GM21526 (cell line): ENCODE data around the gene SCO2.

ENCODE experiments used
- ATAC-seq: cut with Tn5 transposase; IDR thresholded peaks from one replicate; pipeline ENCODE4 v1.9.1; 2021; ENCODE audit warnings: moderate library complexity; ENCODE audit not compliant: unreplicated experiment, low FRiP score

The SCO2 gene

DNA sequence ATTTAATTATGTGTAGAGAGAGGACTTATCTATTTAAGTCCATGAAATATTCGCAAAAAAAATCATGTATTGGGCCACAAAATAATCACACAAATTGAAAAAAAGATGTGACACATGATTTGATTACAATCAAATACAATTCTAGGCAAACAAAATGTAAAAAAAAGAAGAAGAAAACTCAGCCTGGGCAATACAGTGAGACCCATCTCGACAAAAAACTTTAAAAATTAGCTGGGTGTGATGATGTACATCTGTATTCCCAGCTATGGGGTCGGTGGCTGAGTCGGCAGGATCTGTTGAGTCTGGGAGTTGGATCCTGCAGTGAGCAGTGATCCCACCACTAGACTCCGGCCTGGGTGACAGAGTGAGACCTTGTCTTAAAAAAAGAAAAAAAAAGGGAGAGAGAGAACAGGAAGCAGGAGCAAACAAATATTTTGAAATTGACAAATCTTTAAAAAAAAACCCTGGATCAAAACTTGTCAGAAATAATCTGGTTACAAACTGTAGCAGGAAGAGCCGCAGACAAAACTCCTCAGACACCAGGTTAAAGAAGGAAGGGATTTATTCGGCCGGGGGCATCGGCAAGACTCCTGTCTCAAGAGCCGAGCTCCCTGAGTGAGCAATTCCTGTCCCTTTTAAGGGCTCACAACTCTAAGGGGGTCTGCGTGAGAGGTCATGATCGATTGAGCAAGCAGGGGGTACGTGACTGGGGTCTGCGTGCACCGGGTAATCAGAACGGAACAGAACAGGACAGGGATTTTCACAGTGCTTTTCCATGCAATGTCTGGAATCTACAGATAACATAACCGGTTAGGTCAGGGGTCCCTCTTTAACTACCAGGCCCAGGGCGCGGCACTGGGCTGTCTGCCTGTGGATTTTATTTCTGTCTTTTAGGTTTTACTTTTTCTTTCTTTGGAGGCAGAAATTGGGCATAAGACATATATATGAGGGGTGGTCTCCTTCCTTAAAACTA is 7.7 kb upstream of the SCO2 start:
- ATAC-seq: no peak

GRCh38 chr22:50531962-50532674 is 6.7 kb upstream of the SCO2 start:
- no peak for ATAC-seq

DNA sequence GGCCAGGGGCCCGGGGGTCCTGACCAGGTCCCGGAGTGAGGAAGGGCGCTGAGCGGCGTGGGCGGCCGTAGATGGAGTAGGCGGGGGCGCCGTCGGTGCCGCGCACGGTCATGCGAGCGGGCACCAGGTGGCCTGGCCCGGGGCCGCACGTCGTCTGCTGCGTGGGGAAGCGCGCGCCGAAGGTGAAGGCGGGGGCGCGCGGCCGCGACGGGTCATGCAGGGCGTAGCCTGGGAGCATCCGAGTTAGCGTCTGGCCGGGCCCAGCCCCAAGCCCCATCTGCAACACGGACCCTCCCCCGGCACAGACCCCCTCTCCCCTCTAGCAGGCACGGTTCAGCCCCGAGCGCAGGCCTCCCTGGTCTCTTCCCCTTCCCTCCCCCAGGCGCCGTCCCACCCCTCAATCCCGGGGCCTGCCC is 6.2 kb upstream of the SCO2 start:
- no peak for ATAC-seq

- ATAC-seq: no peak
These were observed 5.6 kb upstream of the SCO2 start for GRCh38 chr22:50530877-50531545.

DNA sequence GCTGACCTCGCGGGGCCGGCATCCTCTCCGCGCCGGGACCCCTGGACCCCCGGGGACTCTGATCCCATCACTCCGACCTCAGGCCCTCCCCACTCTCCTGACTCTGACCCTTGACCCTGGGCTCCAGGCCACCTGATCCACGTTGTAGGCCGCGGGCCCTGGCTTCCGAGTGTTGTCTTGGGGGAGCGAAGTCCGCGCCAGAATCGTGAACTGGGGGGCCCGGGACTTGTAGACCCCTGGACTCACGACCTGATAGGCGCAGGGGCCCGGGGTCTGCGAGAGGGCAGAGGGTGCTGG is 5.1 kb upstream of the SCO2 start:
- no peak for ATAC-seq

- no peak for ATAC-seq
These were observed 4.6 kb upstream of the SCO2 start, which contains the start of gene TYMP for GRCh38 chr22:50529897-50530579. Gene TYMP (minus strand): TSS chr22:50530012. CDS start chr22:50529709, 303 bp downstream.

GRCh38 chr22:50529416-50529896 is 4.1 kb upstream of the SCO2 start:
- no peak for ATAC-seq

DNA sequence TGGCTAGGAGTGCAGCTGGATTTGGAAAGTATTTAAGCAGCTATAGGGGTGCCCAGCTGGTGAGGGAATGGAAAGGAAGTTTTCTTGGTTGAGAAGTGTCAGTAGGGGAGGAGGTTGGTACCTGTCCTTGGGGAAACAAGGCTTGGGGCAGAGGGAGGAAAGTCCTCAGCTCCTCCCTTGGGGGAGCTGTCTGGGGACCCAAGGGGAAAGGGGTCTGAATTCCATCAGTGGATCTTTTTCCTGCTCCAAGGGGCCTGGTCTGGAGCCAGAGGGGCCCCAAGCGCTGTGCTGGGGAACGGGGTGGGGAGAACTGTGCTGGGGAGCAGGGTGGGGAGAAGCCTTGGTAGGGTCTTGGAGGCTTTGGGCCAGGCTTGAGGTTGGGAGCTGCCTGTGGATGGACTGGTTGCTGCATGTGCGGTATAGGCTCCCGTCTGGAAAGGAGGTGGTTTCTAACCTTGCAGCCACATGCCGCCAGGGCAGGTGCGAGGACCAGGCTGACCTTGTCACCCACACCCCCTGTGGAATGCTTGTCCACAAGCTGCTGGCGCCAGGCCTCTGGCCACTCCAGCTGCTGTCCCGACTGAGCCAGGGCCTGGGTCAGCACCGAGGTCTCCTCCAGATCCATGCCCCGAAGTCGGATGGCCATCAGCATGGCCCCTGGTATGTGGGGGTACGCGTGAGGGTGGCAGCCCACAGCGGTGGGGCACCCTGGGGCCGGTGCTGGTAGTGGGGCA is 3.5 kb upstream of the SCO2 start:
- no peak for ATAC-seq

DNA sequence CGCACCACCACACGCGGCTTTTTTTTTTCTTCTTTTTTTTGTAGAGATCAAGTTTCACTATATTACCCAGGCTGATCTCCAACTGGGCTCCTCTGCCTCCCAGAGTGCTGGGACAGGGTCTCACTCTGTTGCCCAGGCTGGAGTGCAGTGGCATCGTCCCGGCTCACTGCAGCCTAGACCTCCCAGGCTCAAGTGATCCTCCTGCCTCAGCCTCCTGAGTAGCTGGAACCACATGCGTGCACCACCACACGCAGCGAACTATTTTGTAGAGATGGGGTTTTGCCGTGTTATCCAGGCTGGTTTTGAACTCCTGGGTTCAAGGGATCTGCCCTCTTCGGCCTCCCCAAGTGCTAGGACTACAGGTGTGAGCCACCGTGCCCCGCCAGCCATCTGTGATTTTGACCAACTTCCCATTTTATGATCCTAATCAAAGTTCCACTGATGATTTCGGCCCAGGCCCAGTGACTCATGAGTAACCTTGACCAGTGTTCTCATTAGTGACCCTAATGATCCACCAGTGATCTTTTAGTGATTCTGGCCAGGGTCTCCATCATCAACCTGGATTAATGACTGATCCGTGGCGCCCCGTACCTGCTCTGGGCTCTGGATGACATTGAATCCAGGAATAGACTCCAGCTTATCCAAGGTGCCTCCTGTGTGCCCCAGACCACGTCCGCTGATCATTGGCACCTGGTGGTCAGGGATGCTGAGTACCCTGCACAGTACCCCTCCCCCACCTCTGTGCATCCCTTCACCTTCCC is 2.7 kb upstream of the SCO2 start:
- no peak for ATAC-seq

DNA sequence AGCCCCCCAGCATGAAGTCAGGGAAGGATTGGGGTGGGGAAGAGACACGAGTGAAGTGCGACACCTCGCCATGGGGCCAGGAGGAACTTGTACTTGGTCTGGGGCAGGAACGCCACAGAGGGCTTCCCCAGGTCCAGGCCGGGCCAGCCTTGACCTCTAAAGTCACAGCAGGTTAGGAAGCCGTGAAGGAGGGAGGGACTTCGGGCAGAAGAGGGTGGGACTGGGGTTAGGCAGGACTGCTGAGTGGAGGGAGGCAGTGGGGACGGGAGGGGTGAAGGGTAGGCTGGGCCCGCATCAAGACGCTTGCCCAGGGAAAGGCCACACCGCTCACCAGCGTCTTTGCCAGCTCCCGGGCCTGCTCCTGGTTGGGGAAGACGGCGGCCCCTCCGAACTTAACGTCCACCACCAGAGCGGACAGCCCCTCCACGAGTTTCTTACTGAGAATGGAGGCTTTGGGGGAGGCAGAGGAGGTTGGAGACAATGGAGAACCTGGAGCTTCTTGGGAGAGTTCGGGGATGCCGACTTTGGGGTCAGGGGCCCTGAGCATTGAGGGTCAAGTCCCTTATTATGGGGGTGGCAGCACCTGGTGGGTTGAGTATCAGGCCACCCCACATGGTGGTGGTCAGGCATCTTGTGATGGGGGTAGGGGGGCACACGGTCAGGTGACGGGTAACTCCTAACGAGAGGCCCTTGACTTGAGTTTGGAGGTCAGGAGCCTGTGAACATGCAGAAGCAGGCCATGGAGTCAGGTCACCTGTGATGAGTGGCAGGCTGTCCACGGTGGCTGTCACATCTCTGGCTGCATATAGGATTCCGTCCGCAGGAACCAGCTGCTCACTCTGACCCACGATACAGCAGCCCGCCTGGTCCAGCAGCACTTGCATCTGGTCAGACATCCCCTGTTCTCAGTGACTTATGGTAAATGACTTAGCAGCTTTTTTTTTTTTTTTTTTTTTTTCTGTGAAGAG is 1.7 kb upstream of the SCO2 start:
- no peak for ATAC-seq

DNA sequence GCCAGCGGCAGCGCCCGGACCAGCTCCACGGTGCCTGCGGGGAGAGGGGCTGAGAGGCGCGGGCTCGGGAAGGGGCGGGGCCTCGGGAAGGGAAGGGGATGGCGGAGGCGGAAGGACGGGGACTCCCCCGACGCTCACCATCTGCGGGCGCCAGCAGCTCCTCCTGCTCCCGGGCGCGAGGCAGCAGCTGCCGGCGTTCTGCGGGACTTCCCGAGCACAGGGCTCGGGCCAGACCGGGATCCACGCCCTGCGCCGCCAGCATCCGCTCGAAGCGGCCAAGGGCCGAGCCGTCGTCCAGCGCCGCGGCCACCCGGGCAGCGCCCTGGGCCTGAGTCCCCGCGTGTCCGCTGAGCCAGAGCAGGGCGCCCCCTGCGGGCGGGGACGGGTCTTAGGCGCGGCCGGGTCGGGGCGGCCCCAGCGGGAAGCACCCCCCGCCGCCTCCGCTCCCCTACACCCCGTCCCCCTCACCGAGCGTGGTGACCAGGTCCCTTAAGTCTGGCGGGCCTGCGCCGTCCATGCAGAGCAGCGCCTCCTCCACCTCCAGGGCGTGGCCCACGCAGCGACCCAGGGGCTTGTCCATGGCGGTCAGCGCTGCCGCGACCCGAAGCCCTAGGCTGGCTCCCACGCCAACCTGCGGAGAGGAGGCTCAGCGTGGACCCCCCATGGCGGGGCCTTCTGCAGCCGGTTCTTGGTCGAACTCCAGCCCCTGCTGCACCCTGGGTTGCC is 873 bp upstream of the SCO2 start:
- ATAC-seq: peak; percentile 22

- no peak for ATAC-seq
These were observed 385 bp upstream of the SCO2 start for GRCh38 chr22:50525858-50526107.

DNA sequence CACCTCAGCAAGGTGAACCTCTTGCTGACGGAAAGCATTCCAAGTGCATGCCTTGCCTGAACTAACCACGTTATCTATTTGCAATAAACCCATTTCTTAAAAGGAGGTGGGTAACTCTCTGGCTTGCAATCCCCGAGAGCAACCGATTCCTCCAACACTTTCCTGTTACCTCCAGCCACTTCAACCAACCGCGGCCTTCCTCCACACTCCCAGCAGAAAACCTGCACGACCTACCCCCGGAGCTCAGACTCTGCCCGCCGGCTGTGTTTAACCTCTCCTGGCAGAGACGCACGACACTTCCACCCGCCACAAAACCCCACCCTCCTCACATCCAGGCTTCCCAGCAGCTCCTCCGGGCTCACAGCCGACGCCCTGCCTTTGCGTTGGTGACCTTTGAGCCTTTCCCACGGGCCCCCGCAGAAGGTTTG is 708 bp downstream of the SCO2 start:
- no peak for ATAC-seq

DNA sequence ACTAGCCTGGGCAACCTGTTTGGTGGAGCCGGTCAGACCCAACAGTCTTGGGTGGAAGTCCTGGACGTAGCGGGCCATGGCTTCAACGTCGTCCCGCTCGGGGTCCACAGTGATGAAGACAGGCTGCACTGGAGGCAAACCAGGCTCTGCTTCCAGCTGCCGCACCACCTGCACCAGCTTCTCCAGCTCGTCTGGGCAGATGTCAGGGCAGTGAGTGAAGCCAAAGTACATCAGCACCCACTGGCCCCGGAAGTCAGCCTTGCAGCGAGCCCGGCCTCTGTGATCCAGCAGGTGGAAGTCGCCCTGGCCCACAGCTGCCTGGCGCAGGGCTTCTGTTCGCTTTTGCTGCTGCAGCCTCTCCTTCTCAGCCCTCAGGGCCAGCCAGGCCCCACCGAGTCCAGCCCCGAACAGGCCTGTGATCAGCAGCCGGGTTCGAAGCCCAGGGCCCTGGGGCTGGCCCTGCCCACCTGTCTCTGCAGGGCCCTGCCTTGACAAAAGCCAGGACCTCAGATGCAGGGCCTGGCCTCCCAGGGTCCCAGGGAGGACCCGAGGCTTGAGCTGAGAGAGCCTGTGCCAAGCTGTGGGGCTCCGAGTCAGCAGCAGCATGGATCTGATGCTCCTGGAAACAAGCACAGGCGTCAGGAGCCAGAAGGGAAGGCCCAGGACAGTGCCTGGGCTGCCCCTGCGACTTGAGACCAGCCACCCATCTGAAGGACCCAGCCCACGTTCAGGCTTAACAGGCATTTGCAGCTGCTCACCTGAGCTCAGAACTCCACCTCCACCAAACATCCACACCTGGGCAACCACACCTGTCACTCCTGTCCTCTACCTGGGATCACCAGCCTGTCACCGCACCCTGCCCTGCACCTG is 1.4 kb downstream of the SCO2 start:
- ATAC-seq: no peak

DNA sequence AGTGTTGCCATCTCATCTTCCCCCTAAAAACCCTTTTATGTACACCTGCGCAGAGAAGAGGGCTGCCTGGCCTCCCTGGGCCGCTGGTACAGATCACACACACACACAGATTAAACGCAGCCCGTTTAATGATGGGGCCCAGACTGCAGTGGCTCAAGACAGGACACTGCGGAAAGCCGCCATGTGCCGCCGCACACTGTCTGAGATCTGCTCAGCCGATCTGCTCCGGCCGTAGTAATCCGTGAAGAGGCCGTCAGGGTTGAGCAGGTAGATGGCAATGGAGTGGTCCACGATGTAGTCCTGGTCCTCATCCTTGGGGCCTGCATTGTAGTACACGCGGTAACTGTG is 2.0 kb downstream of the SCO2 start:
- no peak for ATAC-seq

DNA sequence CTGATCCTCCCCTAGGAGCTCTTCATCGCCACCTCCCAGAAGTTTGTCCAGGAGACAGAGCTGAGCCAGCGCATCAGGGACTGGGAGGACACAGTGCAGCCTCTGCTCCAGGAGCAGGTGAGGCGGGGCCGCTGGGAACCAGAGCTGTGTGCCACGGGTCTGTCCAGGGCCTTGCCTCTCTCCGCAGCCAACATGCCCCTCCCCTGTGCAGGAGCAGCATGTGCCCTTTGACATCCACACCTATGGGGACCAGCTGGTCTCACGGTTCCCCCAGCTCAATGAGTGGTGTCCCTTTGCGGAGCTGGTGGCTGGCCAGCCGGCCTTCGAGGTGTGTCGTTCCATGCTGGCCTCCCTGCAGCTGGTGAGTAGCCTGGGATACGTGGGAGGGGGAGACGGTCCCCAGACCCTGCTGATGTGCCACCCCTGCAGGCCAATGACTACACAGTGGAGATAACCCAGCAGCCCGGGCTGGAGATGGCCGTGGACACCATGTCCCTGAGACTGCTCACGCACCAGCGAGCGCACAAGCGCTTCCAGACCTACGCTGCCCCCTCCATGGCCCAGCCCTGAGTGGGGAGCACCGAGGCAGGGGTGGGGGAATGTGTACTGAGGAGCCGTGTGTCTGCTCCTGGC is 2.5 kb downstream of the SCO2 start:
- ATAC-seq: no peak
